Measurements from ENCODE around the gene EXT2. TPM values are rescaled to one million over a fixed set of nuclear protein-coding genes. Genes with fewer than 3 reads are reported as not detected.

Gene EXT2
- total RNA-seq, 1 donor from 2014 or later: 95.6 TPM

GRCh38 chr11:44258839-44259420 lies 163.5 kb downstream of the EXT2 start:
- no peaks in the 10 kb centered on the region for H3K27me3 ChIP-seq (ENCODE audit: control insufficient read depth, insufficient read depth, low read length)
- H3K36me3 ChIP-seq (ENCODE audit: control insufficient read depth, insufficient read depth, low read length): no peaks in the 10 kb centered on the region
- TF ChIP-seq, protein P1, sequence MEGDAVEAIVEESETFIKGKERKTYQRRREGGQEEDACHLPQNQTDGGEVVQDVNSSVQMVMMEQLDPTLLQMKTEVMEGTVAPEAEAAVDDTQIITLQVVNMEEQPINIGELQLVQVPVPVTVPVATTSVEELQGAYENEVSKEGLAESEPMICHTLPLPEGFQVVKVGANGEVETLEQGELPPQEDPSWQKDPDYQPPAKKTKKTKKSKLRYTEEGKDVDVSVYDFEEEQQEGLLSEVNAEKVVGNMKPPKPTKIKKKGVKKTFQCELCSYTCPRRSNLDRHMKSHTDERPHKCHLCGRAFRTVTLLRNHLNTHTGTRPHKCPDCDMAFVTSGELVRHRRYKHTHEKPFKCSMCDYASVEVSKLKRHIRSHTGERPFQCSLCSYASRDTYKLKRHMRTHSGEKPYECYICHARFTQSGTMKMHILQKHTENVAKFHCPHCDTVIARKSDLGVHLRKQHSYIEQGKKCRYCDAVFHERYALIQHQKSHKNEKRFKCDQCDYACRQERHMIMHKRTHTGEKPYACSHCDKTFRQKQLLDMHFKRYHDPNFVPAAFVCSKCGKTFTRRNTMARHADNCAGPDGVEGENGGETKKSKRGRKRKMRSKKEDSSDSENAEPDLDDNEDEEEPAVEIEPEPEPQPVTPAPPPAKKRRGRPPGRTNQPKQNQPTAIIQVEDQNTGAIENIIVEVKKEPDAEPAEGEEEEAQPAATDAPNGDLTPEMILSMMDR (IDR thresholded peaks at IDR 0.05; ENCODE audit: insufficient read depth, low read length, severe bottlenecking): no peak
- FAIRE-seq (no peak), DNase-seq (ENCODE audit: low read depth) (no peak)
- H3K4me3 ChIP-seq (ENCODE audit: low read depth, low read length): no peak overlapping the region

GRCh38 chr11:44260081-44260480 lies 164.6 kb downstream of the EXT2 start:
- no peak overlapping the region for H3K4me3 ChIP-seq (ENCODE audit: low read depth, low read length)
- TF ChIP-seq, protein P1 (IDR thresholded peaks at IDR 0.05; ENCODE audit: insufficient read depth, low read length, severe bottlenecking): no peak
- no peak for DNase-seq (ENCODE audit: low read depth)
- no peak for FAIRE-seq
- H3K27me3 ChIP-seq (ENCODE audit: control insufficient read depth, insufficient read depth, low read length): no peaks in the 10 kb centered on the region
- no peaks in the 10 kb centered on the region for H3K36me3 ChIP-seq (ENCODE audit: control insufficient read depth, insufficient read depth, low read length)

DNA sequence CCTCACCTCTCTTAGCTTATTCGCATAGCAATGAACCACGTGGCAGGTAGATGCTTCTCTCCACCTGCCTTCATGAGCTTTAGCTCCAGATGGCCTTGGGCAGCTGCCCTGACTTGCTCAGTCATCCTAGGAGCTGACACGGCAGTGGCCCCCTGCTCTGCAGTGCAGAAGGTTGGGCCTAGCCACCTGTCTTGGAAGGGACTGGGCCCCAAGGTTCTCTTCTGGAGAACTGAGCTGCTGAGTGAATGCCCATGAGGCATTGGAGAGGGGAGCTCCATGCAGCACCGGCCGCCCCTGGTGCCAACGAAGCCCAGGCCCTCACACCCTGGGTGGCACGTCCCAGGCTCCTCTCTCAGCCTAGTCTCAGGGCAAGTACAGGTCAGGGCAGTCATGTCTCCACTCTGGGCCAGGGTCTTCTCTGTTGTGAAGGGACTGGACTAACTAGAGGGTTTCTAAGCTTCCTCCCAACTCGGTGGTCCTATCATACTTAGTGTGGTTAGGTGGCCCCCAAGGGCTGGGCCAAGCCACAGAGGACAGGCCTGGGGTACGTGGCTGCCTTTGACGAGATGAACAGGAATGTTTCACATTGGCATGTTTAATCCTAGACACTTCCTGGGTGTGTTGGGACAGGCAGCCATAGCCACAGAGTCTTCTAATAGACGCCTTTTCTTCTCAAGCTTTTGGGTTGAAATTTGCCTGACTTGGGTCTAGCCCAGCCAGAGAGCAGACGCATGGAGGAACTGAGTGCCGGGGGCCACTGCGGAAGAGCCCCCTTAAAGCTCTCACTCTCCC lies 166.5 kb downstream of the EXT2 start:
- no peak overlapping the region for H3K4me3 ChIP-seq (ENCODE audit: low read depth, low read length)
- no peaks in the 10 kb centered on the region for H3K36me3 ChIP-seq (ENCODE audit: control insufficient read depth, insufficient read depth, low read length)
- FAIRE-seq (no peak), DNase-seq (ENCODE audit: low read depth) (peak; percentile 58)
- TF ChIP-seq, protein P1 (IDR thresholded peaks at IDR 0.05; ENCODE audit: insufficient read depth, low read length, severe bottlenecking): no peak
- no peaks in the 10 kb centered on the region for H3K27me3 ChIP-seq (ENCODE audit: control insufficient read depth, insufficient read depth, low read length)

GRCh38 chr11:44263738-44264437 lies 168.4 kb downstream of the EXT2 start:
- DNase-seq (ENCODE audit: low read depth): no peak
- TF ChIP-seq, protein P1 (IDR thresholded peaks at IDR 0.05; ENCODE audit: insufficient read depth, low read length, severe bottlenecking): no peak
- FAIRE-seq: no peak
- Histone ChIP-seq H3K27me3 (ENCODE audit: control insufficient read depth, insufficient read depth, low read length) (no peaks in the 10 kb centered on the region), H3K4me3 (ENCODE audit: low read depth, low read length) (no peak overlapping the region), H3K36me3 (ENCODE audit: control insufficient read depth, insufficient read depth, low read length) (no peaks in the 10 kb centered on the region)

- no peaks in the 10 kb centered on the region for H3K36me3 ChIP-seq (ENCODE audit: control insufficient read depth, insufficient read depth, low read length)
- no peak overlapping the region for H3K4me3 ChIP-seq (ENCODE audit: low read depth, low read length)
- DNase-seq (ENCODE audit: low read depth) (no peak), FAIRE-seq (no peak)
- TF ChIP-seq, protein P1 (IDR thresholded peaks at IDR 0.05; ENCODE audit: insufficient read depth, low read length, severe bottlenecking): no peak
- no peaks in the 10 kb centered on the region for H3K27me3 ChIP-seq (ENCODE audit: control insufficient read depth, insufficient read depth, low read length)
Observed at GRCh38 chr11:44264438-44264749, 168.9 kb downstream of the EXT2 start.
